ENCODE measurements around the gene ARHGAP42.

The ARHGAP42 gene

DNA sequence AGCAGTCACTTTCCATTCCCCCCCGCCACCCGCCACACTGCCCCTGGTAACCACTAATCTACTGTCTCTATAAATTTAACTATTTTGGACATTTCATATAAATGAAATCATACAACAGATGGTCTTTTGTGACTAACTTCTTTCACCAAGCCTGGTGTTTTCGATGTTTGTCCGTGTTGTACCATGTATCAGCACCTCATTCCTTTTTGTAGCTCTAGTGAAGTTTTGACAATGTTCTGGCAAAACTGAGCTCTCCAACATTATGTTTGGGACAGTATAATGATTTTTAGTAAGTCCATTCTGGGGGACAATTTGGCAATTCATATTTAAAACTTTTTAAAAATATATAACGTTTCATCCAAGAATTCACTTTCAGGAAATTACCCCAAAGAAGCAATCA, 45.6 kb upstream of the ARHGAP42 start:
- no peak for TF ChIP-seq EZH2 (IDR thresholded peaks at IDR 0.05; ENCODE audit: borderline replicate concordance, low read length)
- TF ChIP-seq, protein P1, sequence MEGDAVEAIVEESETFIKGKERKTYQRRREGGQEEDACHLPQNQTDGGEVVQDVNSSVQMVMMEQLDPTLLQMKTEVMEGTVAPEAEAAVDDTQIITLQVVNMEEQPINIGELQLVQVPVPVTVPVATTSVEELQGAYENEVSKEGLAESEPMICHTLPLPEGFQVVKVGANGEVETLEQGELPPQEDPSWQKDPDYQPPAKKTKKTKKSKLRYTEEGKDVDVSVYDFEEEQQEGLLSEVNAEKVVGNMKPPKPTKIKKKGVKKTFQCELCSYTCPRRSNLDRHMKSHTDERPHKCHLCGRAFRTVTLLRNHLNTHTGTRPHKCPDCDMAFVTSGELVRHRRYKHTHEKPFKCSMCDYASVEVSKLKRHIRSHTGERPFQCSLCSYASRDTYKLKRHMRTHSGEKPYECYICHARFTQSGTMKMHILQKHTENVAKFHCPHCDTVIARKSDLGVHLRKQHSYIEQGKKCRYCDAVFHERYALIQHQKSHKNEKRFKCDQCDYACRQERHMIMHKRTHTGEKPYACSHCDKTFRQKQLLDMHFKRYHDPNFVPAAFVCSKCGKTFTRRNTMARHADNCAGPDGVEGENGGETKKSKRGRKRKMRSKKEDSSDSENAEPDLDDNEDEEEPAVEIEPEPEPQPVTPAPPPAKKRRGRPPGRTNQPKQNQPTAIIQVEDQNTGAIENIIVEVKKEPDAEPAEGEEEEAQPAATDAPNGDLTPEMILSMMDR (IDR thresholded peaks at IDR 0.05; ENCODE audit: low read length): no peak
- no peaks in the 10 kb centered on the region for H3K79me2 ChIP-seq (ENCODE audit: insufficient read depth, low read length)
- H4K20me1 ChIP-seq (ENCODE audit: insufficient read depth, low read length): no peaks in the 10 kb centered on the region
- H3K4me3 ChIP-seq (ENCODE audit: low read depth, low read length, poor library complexity, severe bottlenecking): no peak overlapping the region
- no peaks in the 10 kb centered on the region for H3K9me3 ChIP-seq (ENCODE audit: low read length)
- no peaks in the 10 kb centered on the region for H3K4me1 ChIP-seq (ENCODE audit: insufficient read depth, low read length, severe bottlenecking)
- no peak overlapping the region for H3K27ac ChIP-seq (ENCODE audit: low read depth, low read length, poor library complexity, severe bottlenecking)
- H3F3A ChIP-seq (ENCODE audit: insufficient read depth, low read length): no peaks in the 10 kb centered on the region
- no peaks in the 10 kb centered on the region for H3K36me3 ChIP-seq (ENCODE audit: insufficient read depth, low read length)
- H3K9ac ChIP-seq (ENCODE audit: low read length): no peak overlapping the region
- H3K27me3 ChIP-seq (ENCODE audit: insufficient read depth, low read length): no peaks in the 10 kb centered on the region
- no peak overlapping the region for H3K4me2 ChIP-seq (ENCODE audit: low read length)
- no peaks in the 10 kb centered on the region for H3K9me2 ChIP-seq (ENCODE audit: low read depth, low read length)
- H2AFZ ChIP-seq (ENCODE audit: low read length): no peak overlapping the region

DNA sequence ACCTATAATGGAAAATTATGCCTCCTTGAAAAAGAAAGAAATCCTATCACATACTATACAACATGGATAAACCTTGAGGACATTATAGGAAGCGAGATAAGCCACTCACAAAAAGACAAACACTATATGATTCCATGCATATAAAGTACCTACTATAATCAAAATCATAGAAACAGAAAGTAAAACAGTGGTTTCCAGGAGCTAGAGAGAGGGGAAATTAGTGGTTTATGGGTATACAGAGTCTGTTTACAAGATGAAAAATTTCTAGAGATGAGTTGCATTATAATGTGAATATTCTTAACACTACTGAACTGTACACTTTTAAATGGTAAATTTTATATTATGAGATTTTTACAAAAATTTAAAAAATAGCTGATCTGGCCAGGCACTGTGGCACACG, 40.5 kb upstream of the ARHGAP42 start:
- H4K20me1 ChIP-seq (ENCODE audit: insufficient read depth, low read length): no peaks in the 10 kb centered on the region
- H3K9ac ChIP-seq (ENCODE audit: low read length): no peak overlapping the region
- no peaks in the 10 kb centered on the region for H3K9me3 ChIP-seq (ENCODE audit: low read length)
- H3F3A ChIP-seq (ENCODE audit: insufficient read depth, low read length): no peaks in the 10 kb centered on the region
- TF ChIP-seq, protein P1 (IDR thresholded peaks at IDR 0.05; ENCODE audit: low read length): no peak
- no peak for TF ChIP-seq EZH2 (IDR thresholded peaks at IDR 0.05; ENCODE audit: borderline replicate concordance, low read length)
- no peak overlapping the region for H2AFZ ChIP-seq (ENCODE audit: low read length)
- H3K4me2 ChIP-seq (ENCODE audit: low read length): no peak overlapping the region
- no peaks in the 10 kb centered on the region for H3K4me1 ChIP-seq (ENCODE audit: insufficient read depth, low read length, severe bottlenecking)
- H3K27me3 ChIP-seq (ENCODE audit: insufficient read depth, low read length): no peaks in the 10 kb centered on the region
- H3K36me3 ChIP-seq (ENCODE audit: insufficient read depth, low read length): no peaks in the 10 kb centered on the region
- H3K4me3 ChIP-seq (ENCODE audit: low read depth, low read length, poor library complexity, severe bottlenecking): no peak overlapping the region
- H3K79me2 ChIP-seq (ENCODE audit: insufficient read depth, low read length): no peaks in the 10 kb centered on the region
- no peaks in the 10 kb centered on the region for H3K9me2 ChIP-seq (ENCODE audit: low read depth, low read length)
- no peak overlapping the region for H3K27ac ChIP-seq (ENCODE audit: low read depth, low read length, poor library complexity, severe bottlenecking)

DNA sequence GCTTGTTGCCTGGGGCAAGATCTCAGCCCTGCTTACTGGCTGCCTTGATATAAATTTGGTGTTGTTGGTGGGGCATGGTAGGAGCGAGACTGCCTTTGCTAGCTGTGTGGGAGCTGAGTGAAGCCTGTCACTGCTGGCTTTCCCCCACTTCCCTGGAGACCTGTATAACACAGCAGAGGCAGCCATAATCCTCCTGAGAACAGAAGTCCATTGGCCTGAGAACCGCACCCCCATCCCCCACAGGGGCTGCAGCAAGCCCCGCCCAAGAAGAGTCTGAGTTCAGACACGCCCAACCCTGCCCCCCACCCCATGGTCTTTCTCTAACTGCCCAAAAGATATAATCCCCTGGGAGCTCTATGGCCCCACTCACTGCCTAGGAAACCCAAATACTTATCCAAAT, 39.2 kb upstream of the ARHGAP42 start:
- Histone ChIP-seq H3K4me1 (ENCODE audit: insufficient read depth, low read length, severe bottlenecking) (no peaks in the 10 kb centered on the region), H3K27ac (ENCODE audit: low read depth, low read length, poor library complexity, severe bottlenecking) (no peak overlapping the region), H3K27me3 (ENCODE audit: insufficient read depth, low read length) (no peaks in the 10 kb centered on the region), H3K9ac (ENCODE audit: low read length) (no peak overlapping the region), H3K4me2 (ENCODE audit: low read length) (no peak overlapping the region), H3K9me3 (ENCODE audit: low read length) (no peaks in the 10 kb centered on the region), H4K20me1 (ENCODE audit: insufficient read depth, low read length) (no peaks in the 10 kb centered on the region), H3K9me2 (ENCODE audit: low read depth, low read length) (no peaks in the 10 kb centered on the region), H3F3A (ENCODE audit: insufficient read depth, low read length) (no peaks in the 10 kb centered on the region), H3K4me3 (ENCODE audit: low read depth, low read length, poor library complexity, severe bottlenecking) (no peak overlapping the region), H3K79me2 (ENCODE audit: insufficient read depth, low read length) (no peaks in the 10 kb centered on the region), H2AFZ (ENCODE audit: low read length) (no peak overlapping the region), H3K36me3 (ENCODE audit: insufficient read depth, low read length) (no peaks in the 10 kb centered on the region)
- no peak for TF ChIP-seq EZH2 (IDR thresholded peaks at IDR 0.05; ENCODE audit: borderline replicate concordance, low read length)
- TF ChIP-seq, protein P1 (IDR thresholded peaks at IDR 0.05; ENCODE audit: low read length): no peak

Measured in OCI-LY1 (cell line).